Mesodermal cell (in vitro differentiated cells): ENCODE measurements around the gene FAM185A.
"Not testable (repeated sequence)": the region's sequence is repeated elsewhere in the genome, so short reads cannot be mapped to it uniquely, and the experiment has no call there.

Experiments used
- H3K27ac ChIP-seq: 2 replicates; pipeline ENCODE4 v1.7.0; 2013; ENCODE audit warnings: mild to moderate bottlenecking, low read depth, low read length, moderate library complexity; ENCODE audit not compliant: severe bottlenecking
- H3K36me3 ChIP-seq: 2 replicates; pipeline ENCODE4 v1.7.1; 2013; ENCODE audit warnings: mild to moderate bottlenecking, low read length, moderate library complexity; ENCODE audit not compliant: control insufficient read depth, insufficient read depth
- H3K4me1 ChIP-seq: one replicate; pipeline ENCODE4 v1.7.1; 2013; ENCODE audit warnings: mild to moderate bottlenecking, low read length; ENCODE audit not compliant: insufficient read depth, control insufficient read depth, poor library complexity, severe bottlenecking
- H3K4me3 ChIP-seq: 2 replicates; pipeline ENCODE4 v1.7.0; 2013; ENCODE audit warnings: low read length, control low read depth, mild to moderate bottlenecking; ENCODE audit not compliant: insufficient read depth, poor library complexity, severe bottlenecking; ENCODE audit errors: extremely low read depth
- H3K9me3 ChIP-seq: 2 replicates; pipeline ENCODE4 v1.7.1; 2013; ENCODE audit warnings: mild to moderate bottlenecking, low read length, moderate library complexity; ENCODE audit not compliant: control insufficient read depth
- WGBS, 2 experiments: methylation state at CpG; one replicate each; pipeline ENCODE4 v1.1.5; 2013; ENCODE audit warnings: missing lambda C conversion rate in 2 of 2; ENCODE audit not compliant: insufficient coverage in 2 of 2; 5-methylcytosine and 5-hydroxymethylcytosine counted together

FAM185A gene

DNA sequence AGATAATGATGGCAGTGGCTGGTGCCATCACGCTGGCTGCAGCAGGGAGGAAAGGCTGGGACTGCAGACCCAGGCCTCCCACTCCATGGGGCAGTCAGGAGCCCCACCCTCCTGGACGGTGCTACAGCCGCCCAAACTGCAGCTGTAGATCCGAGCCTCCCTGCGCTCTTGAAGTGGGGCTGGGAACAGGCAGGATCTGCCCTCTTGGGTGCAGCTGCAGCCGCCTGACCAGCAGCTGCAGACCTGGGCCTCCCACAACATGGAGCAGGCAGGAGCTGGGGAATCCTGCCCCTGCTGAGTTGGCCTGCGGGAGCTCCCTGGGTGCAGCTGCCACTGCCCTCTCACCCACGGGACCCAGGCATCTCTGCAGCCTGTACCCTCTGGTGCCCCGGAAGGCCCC is 4.9 kb upstream of the FAM185A start:
- WGBS, 2 experiments = no CpG with 5 or more reads among the region's 9 CpGs
- H3K9me3 ChIP-seq, H3K36me3 ChIP-seq, H3K27ac ChIP-seq, H3K4me3 ChIP-seq, H3K4me1 ChIP-seq: not testable (repeated sequence)

DNA sequence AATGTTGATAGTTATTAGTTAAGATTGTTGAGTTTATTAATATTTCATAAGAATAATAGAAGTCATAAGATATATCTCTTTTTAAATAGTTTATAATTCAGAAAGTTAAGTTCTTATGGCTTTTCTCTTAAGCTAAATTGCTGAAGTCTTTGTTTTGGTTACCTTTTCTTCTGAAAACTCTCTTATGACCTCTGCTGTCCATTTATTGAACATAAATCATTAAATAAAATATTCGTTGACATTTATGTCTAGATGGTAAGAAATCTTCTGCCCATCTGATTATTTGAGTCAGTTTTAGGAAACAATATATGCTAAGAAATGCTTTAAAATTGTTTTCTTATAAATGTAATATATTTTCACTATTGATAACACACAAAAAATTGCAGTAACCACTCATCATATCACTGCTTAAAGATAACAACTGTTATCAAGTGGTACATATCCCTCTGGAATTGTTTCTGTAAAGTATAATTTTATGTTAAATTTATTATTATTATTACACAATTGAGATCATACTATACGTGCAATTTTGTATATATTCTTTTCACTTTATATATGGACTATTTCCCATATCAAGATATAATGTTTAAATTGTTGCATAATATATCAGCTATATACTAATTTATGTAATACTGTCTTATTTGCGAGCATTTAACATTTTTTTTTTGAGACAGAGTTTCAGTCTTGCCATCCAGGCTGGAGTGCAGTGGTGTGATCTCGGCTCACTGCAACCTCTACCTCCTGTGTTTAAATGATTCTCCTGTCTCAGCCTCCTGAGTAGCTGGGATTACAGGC is 3.1 kb upstream of the FAM185A start:
- not testable (repeated sequence) for H3K36me3 ChIP-seq, H3K9me3 ChIP-seq, H3K4me3 ChIP-seq, H3K27ac ChIP-seq, H3K4me1 ChIP-seq
- WGBS, 2 experiments = 80 to 91% methylated on average over 1 of the region's 4 CpGs

DNA sequence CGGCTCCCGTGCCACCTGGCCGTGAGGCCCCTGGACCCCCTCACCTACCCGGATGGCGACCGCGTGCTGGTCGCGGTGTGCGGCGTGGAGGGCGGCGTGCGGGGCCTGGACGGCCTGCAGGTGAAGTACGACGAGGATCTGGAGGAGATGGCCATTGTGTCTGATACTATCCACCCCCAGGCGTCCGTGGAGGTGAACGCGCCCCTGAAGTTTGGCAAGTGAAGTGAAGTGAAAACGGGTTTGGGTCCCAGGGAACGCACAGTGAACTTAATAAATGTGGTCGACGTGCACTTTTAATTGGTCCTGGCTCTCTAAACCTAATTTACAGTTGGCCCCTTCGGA is 617 bp downstream of the FAM185A start:
- H3K4me3 ChIP-seq = peak overlapping the region; percentile 56
- not testable (repeated sequence) for H3K36me3 ChIP-seq, H3K27ac ChIP-seq, H3K9me3 ChIP-seq, H3K4me1 ChIP-seq
- WGBS, 2 experiments = 0 to 17% methylated on average over 3 to 4 of the region's 26 CpGs

DNA sequence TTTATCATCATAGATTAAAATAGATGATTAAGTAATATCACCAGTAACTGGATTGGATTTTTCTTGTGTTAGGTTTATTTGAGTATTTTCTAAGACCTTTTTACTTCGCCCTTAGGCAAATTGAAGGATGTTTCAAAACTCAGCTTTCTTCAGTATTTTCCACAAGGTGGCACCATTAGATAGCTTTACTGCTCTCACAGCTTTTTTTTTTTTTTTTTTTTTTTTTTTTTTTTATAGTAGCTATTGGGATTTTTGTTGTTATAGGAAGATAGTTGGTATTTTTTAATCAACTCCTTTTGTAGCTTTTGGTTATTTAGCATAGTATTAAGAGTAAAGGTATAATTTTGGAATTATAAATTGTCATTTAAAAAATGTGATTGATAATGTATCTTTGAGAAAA is 9.4 kb downstream of the FAM185A start:
- not testable (repeated sequence) for H3K4me1 ChIP-seq, H3K4me3 ChIP-seq, H3K36me3 ChIP-seq, H3K9me3 ChIP-seq, H3K27ac ChIP-seq
- WGBS, 2 experiments = no CpG with 5 or more reads among the region's 1 CpG

DNA sequence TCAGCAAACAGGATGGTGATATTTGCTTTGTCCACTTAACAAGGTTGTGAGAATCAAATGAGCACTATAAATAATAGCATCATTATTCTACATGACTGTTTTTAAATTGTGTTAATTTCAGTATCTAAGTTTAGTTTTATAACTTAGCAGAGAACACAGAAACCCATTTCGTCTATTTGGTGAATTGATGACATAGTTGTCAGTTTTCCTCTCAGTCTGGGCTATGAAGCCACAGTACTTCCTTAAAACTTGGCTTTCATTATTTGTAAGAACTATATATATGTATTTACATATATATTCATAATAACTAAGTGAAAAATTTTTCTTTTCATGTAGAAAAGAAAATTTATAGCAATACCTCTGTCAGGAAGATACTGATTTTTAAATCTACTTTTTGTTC is 11.1 kb downstream of the FAM185A start:
- H3K4me1 ChIP-seq, H3K4me3 ChIP-seq, H3K27ac ChIP-seq, H3K36me3 ChIP-seq, H3K9me3 ChIP-seq: not testable (repeated sequence)
- WGBS, 2 experiments = no CpG with 5 or more reads among the region's 1 CpG

DNA sequence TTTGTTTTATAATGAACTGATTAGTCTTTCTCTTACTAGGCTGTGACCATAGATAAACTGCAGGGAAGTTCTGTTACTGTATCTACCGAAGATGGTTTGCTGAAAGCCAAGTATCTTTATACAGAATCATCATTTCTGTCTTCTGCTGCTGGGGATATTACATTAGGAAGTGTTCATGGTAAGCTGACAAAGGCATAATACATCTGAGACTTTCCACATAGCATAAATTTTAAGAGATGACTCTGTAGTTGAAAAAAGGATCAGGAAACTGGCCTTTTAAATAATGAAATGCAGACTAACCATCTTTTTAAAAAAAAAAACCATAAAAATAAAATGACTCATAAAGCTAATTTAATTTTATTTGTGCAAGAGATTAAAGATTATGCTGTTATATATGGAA is 12.4 kb downstream of the FAM185A start:
- no CpG with 5 or more reads among the region's 1 CpG for WGBS, 2 experiments

DNA sequence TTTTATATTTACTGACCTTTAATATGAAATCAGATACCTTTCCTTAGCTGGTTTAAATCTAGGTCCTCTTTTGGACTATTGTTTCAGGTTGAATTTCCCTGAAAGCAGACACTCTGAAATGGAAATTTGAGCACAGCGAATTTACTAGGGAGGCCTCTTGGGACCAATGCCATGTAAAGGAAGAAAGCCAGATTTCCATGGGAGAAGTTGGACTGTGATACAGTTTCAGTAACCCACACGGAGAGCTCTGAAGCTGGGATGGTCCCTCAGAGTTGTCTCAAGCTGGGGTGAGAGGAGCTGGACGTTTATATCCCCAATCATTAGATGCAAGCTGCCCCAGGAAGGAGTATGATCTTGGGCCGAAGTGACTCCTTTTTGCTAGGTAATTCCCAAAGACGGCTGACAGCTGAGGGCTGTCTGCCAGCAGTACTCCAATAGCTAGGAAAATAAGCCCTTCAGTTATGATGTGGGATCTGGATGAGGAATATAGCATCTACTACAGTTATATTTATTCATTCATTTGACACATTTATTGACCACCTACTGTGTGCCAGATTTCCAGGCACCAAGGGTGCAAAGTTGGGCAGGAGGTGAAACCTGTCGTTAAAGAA is 14.6 kb downstream of the FAM185A start:
- 100% methylated on average over 2 of the region's 6 CpGs; no CpG with 5 or more reads in 1 of the 2 experiments for WGBS, 2 experiments
- H3K27ac ChIP-seq, H3K9me3 ChIP-seq, H3K36me3 ChIP-seq, H3K4me1 ChIP-seq, H3K4me3 ChIP-seq: not testable (repeated sequence)

More for the DNA sequence above, 12.4 kb downstream of the FAM185A start:
- not testable (repeated sequence) for H3K9me3 ChIP-seq, H3K4me3 ChIP-seq, H3K4me1 ChIP-seq, H3K27ac ChIP-seq, H3K36me3 ChIP-seq

DNA sequence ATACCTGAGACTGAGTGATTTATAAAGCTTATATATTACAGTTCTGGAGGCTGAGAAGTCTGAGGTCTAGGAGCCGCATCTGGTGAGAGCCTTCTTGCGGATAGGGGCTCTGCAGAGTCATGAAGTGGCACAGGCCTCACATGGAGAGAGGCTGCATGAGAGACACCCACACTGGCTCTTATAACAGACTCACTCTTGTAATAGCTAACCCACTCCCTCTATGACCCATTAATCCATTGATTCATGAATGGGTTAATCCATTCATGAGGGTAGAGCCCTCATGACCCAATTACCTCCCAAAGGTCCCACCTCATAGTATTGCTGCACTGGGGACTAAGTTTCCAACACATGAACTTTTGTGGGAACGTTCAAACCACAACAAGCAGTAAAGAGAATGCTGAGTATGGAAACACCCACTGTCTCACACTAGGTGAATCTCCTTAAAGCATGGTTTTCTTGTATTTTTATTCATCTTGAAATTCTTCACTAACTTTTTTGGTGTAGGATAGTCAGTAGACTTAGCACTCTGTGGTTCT is 20.9 kb downstream of the FAM185A start:
- not testable (repeated sequence) for H3K27ac ChIP-seq, H3K36me3 ChIP-seq, H3K4me3 ChIP-seq, H3K4me1 ChIP-seq, H3K9me3 ChIP-seq
- 100% methylated on average over 1 of the region's 3 CpGs; no CpG with 5 or more reads in 1 of the 2 experiments for WGBS, 2 experiments

DNA sequence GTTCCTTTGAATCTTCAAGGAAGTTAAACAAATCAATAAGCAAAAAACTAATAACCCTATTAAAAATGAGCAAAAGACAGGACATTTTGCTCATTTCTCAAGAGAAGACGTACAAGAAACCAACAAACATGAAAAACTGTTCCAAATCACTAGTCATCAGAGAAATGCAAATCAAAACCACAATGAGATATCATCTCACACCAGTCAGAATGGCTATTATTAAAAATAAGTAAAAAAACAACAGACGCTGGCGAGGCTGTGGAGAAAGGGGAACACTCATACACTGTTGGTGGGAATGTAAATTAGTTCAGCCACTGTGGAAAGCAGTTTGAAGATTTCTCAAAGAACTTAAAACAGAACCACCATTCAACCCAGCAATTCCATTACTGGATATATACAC is 21.7 kb downstream of the FAM185A start:
- not testable (repeated sequence) for H3K4me1 ChIP-seq, H3K36me3 ChIP-seq, H3K4me3 ChIP-seq, H3K9me3 ChIP-seq, H3K27ac ChIP-seq
- no CpG with 5 or more reads among the region's 3 CpGs for WGBS, 2 experiments

DNA sequence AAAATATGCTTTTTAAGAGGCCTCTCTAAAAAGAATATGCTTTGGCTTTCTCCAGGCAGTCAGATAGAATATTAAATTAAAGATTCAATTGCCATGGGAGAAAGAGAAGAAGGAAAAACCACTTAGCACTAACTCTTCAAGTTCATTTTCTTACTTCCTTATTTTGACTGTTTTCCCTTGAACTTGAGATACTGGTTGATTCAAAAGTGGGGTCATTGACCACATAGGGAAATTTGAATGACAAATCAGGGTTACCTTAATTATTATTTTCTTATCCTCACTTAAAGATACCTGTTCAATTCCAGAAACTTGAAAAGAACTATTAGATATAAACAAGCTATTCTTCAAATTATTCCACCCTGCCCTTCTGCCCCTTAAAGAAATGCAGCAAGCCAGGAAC is 27.4 kb downstream of the FAM185A start:
- H3K4me1 ChIP-seq, H3K9me3 ChIP-seq, H3K4me3 ChIP-seq, H3K36me3 ChIP-seq, H3K27ac ChIP-seq: not testable (repeated sequence)

DNA sequence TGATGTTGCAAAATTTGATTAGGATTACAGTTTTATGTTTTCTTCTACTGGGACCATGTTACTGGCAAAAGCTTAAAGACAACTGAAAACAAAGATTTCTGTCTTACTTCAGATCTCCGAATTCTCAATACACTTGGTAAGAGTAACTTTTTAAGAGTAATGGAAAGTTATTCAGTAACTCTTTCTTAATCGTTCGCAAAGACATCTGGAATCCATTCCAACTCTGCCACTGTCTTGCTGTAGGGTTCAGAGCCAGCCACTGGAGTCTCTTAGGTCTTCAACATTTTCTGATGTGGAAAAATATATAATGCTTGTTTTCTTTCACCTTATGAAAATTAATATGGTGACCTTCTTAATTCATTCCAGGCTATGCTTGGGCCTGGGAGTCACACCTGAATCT is 29.9 kb downstream of the FAM185A start:
- no CpG with 5 or more reads among the region's 3 CpGs for WGBS, 2 experiments
- H3K36me3 ChIP-seq, H3K27ac ChIP-seq, H3K4me3 ChIP-seq, H3K9me3 ChIP-seq, H3K4me1 ChIP-seq: not testable (repeated sequence)
